ENCODE data around the gene COL9A2.
"Not testable (repeated sequence)": the region's sequence is repeated elsewhere in the genome, so short reads cannot be mapped to it uniquely, and the experiment has no call there.

The COL9A2 gene

GRCh38 chr1:40360631-40361030 lies 43.5 kb upstream of the COL9A2 start:
- H3K4me3 ChIP-seq (ENCODE audit: low read depth, low read length) = no peak overlapping the region
- TF ChIP-seq, protein P1, sequence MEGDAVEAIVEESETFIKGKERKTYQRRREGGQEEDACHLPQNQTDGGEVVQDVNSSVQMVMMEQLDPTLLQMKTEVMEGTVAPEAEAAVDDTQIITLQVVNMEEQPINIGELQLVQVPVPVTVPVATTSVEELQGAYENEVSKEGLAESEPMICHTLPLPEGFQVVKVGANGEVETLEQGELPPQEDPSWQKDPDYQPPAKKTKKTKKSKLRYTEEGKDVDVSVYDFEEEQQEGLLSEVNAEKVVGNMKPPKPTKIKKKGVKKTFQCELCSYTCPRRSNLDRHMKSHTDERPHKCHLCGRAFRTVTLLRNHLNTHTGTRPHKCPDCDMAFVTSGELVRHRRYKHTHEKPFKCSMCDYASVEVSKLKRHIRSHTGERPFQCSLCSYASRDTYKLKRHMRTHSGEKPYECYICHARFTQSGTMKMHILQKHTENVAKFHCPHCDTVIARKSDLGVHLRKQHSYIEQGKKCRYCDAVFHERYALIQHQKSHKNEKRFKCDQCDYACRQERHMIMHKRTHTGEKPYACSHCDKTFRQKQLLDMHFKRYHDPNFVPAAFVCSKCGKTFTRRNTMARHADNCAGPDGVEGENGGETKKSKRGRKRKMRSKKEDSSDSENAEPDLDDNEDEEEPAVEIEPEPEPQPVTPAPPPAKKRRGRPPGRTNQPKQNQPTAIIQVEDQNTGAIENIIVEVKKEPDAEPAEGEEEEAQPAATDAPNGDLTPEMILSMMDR (IDR thresholded peaks at IDR 0.05; ENCODE audit: low read depth, low read length, missing control alignments) = no peak
- no peak for DNase-seq (ENCODE audit: low read depth)
- in situ Hi-C loops (cut with HindIII; ENCODE audit: low sequenced_read_pairs) = no loop called here

GRCh38 chr1:40357625-40358024 lies 40.5 kb upstream of the COL9A2 start:
- H3K4me3 ChIP-seq (ENCODE audit: low read depth, low read length) = no peak overlapping the region
- TF ChIP-seq, protein P1 (IDR thresholded peaks at IDR 0.05; ENCODE audit: low read depth, low read length, missing control alignments) = no peak
- no peak for DNase-seq (ENCODE audit: low read depth)
- in situ Hi-C loops (cut with HindIII; ENCODE audit: low sequenced_read_pairs) = no loop called here

DNA sequence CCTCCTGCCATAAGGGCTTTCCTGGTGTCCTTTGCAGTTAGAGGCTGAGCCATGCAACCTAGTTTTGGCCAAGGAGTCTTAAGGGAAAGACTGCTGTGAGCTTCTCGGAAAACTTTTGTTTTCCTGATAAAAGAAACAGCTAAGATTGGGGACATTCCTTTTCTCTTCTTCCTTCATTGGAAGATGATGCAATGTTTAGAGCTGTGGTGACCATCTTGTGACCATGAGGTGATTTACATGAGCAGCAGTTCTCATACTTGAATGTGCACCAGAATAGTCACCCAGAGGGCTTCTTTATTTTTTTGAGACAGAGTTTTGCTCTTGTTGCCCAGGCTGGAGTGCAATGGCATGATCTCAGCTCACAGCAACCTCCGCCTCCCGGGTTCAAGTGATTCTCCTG lies 36.0 kb upstream of the COL9A2 start:
- DNase-seq (ENCODE audit: low read depth) = no peak
- in situ Hi-C loops (cut with HindIII; ENCODE audit: low sequenced_read_pairs) = no loop called here
- TF ChIP-seq, protein P1 (IDR thresholded peaks at IDR 0.05; ENCODE audit: low read depth, low read length, missing control alignments) = no peak
- H3K4me3 ChIP-seq (ENCODE audit: low read depth, low read length) = no peak overlapping the region

DNA sequence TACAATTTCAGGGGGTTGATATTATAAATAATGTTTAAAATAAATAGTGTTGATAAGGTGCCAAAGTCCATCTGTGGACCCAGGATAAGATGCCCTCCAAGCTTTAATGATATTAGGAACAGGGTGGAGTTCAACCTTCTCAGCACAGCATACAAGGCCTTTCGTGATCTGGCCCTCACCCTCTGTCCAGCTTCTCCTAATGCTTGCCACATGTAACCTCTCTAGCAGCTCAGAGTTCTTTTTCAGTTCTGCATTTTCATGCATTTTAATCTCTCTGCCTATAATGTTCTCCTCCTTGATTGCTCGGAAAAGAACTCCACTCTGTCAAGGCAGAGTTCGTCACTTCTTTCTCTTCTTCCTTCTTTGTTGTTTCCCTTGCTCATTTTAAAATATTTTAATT lies 35.0 kb upstream of the COL9A2 start:
- no peak overlapping the region for H3K4me3 ChIP-seq (ENCODE audit: low read depth, low read length)
- TF ChIP-seq, protein P1 (IDR thresholded peaks at IDR 0.05; ENCODE audit: low read depth, low read length, missing control alignments) = no peak
- DNase-seq (ENCODE audit: low read depth) = no peak
- in situ Hi-C loops (cut with HindIII; ENCODE audit: low sequenced_read_pairs) = no loop called here

GRCh38 chr1:40351124-40351523 lies 34.0 kb upstream of the COL9A2 start:
- no peak for DNase-seq (ENCODE audit: low read depth)
- TF ChIP-seq, protein P1 (IDR thresholded peaks at IDR 0.05; ENCODE audit: low read depth, low read length, missing control alignments) = no peak
- in situ Hi-C loops (cut with HindIII; ENCODE audit: low sequenced_read_pairs) = no loop called here
- H3K4me3 ChIP-seq (ENCODE audit: low read depth, low read length) = no peak overlapping the region

DNA sequence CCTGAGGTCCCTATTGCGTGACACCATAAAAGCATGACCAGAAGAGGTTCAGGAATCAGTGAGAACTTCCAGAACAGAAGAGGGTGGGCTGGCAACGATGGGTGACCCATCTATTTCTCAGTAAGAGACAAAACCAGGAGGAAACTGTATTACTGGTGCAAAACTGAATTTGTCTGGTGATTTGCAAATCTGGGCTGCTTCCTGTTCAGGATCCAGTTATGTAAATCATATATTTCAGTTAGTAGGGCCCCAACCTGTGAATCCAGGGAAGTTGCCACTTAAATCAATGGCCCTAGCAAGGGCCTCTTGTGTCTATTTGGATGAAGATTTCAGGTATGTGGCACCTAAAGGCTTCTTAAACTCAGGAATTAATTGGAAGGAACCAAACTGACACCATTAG lies 33.3 kb upstream of the COL9A2 start:
- DNase-seq (ENCODE audit: low read depth) = no peak
- H3K4me3 ChIP-seq (ENCODE audit: low read depth, low read length) = no peak overlapping the region
- TF ChIP-seq, protein P1 (IDR thresholded peaks at IDR 0.05; ENCODE audit: low read depth, low read length, missing control alignments) = no peak
- in situ Hi-C loops (cut with HindIII; ENCODE audit: low sequenced_read_pairs) = no loop called here

GRCh38 chr1:40344597-40344996 lies 27.5 kb upstream of the COL9A2 start:
- TF ChIP-seq, protein P1 (IDR thresholded peaks at IDR 0.05; ENCODE audit: low read depth, low read length, missing control alignments) = no peak
- no peak for DNase-seq (ENCODE audit: low read depth)
- in situ Hi-C loops (cut with HindIII; ENCODE audit: low sequenced_read_pairs) = no loop called here
- H3K4me3 ChIP-seq (ENCODE audit: low read depth, low read length) = no peak overlapping the region

DNA sequence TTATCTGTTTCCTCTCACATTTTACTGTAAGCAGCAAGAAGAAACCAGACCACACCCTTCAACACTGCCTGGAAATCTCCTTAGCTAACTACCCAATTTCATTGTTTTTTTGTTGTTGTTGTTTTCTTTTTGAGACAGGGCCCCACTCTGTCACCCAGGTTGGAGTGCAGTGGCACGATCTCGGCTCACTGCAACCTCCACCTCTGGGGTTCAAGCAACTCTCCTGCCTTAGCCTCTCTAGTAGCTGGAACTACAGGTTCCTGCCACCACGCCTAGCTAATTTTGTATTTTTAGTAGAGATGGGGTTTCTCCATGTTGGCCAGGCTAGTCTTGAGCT lies 25.3 kb upstream of the COL9A2 start:
- H3K4me3 ChIP-seq (ENCODE audit: low read depth, low read length); DNase-seq (ENCODE audit: low read depth); in situ Hi-C loops (cut with HindIII; ENCODE audit: low sequenced_read_pairs): not testable (repeated sequence)
